ENCODE data around the gene ENOX1.

ENOX1 gene

GRCh38 chr13:43339145-43339804 is 447.5 kb downstream of the ENOX1 start:
- Histone ChIP-seq H4K20me1 (ENCODE audit: insufficient read depth, low read length) (no peaks in the 10 kb centered on the region), H3K9me3 (ENCODE audit: insufficient read depth, low read length) (no peaks in the 10 kb centered on the region), H2AFZ (ENCODE audit: low read depth, low read length) (no peak overlapping the region), H3K4me1 (ENCODE audit: low read length) (no peaks in the 10 kb centered on the region), H3K4me2 (ENCODE audit: low read length) (no peak overlapping the region), H3K79me2 (ENCODE audit: low read length) (no peaks in the 10 kb centered on the region), H3K36me3 (replicated peaks; ENCODE audit: low read depth, low read length) (no peaks in the 10 kb centered on the region), H3K27ac (ENCODE audit: low read length) (no peak overlapping the region), H3K9ac (ENCODE audit: low read length) (no peak overlapping the region), H3K27me3 (ENCODE audit: low read depth, low read length) (peaks cover 16% of the 10 kb centered on the region; the same call in 1 of the 2 replicates), H3K4me3 (ENCODE audit: low read length) (no peak overlapping the region)
- TF ChIP-seq EZH2phosphoT487 (IDR thresholded peaks at IDR 0.05; ENCODE audit: low read depth) (no peak), CTCF (IDR thresholded peaks at IDR 0.05; ENCODE audit: low read depth, low read length) (no peak)

GRCh38 chr13:43335764-43336163 is 451.0 kb downstream of the ENOX1 start:
- Histone ChIP-seq H3K79me2 (ENCODE audit: low read length) (no peaks in the 10 kb centered on the region), H3K4me1 (ENCODE audit: low read length) (no peaks in the 10 kb centered on the region), H3K27me3 (ENCODE audit: low read depth, low read length) (peaks cover 16% of the 10 kb centered on the region; the same call in 1 of the 2 replicates), H3K9me3 (ENCODE audit: insufficient read depth, low read length) (no peaks in the 10 kb centered on the region), H3K9ac (ENCODE audit: low read length) (no peak overlapping the region), H3K4me2 (ENCODE audit: low read length) (no peak overlapping the region), H4K20me1 (ENCODE audit: insufficient read depth, low read length) (no peaks in the 10 kb centered on the region), H3K36me3 (replicated peaks; ENCODE audit: low read depth, low read length) (no peaks in the 10 kb centered on the region), H3K4me3 (ENCODE audit: low read length) (no peak overlapping the region), H3K27ac (ENCODE audit: low read length) (no peak overlapping the region), H2AFZ (ENCODE audit: low read depth, low read length) (no peak overlapping the region)
- TF ChIP-seq EZH2phosphoT487 (IDR thresholded peaks at IDR 0.05; ENCODE audit: low read depth) = no peak
- TF ChIP-seq CTCF (IDR thresholded peaks at IDR 0.05; ENCODE audit: low read depth, low read length) = no peak

- H3K9me3 ChIP-seq (ENCODE audit: insufficient read depth, low read length) = no peaks in the 10 kb centered on the region
- H3K27ac ChIP-seq (ENCODE audit: low read length) = no peak overlapping the region
- no peak overlapping the region for H3K9ac ChIP-seq (ENCODE audit: low read length)
- no peak overlapping the region for H2AFZ ChIP-seq (ENCODE audit: low read depth, low read length)
- H3K4me3 ChIP-seq (ENCODE audit: low read length) = no peak overlapping the region
- no peak overlapping the region for H3K4me2 ChIP-seq (ENCODE audit: low read length)
- no peaks in the 10 kb centered on the region for H4K20me1 ChIP-seq (ENCODE audit: insufficient read depth, low read length)
- no peaks in the 10 kb centered on the region for H3K36me3 ChIP-seq (replicated peaks; ENCODE audit: low read depth, low read length)
- H3K79me2 ChIP-seq (ENCODE audit: low read length) = no peaks in the 10 kb centered on the region
- TF ChIP-seq CTCF (IDR thresholded peaks at IDR 0.05; ENCODE audit: low read depth, low read length) = no peak
- no peak for TF ChIP-seq EZH2phosphoT487 (IDR thresholded peaks at IDR 0.05; ENCODE audit: low read depth)
- H3K4me1 ChIP-seq (ENCODE audit: low read length) = peaks cover 7% of the 10 kb centered on the region
- peaks cover 16% of the 10 kb centered on the region; the same call in 1 of the 2 replicates for H3K27me3 ChIP-seq (ENCODE audit: low read depth, low read length)
Measured at GRCh38 chr13:43333176-43333575, 453.6 kb downstream of the ENOX1 start.

- Histone ChIP-seq H3K9me3 (ENCODE audit: insufficient read depth, low read length) (no peaks in the 10 kb centered on the region), H3K36me3 (replicated peaks; ENCODE audit: low read depth, low read length) (no peaks in the 10 kb centered on the region), H2AFZ (ENCODE audit: low read depth, low read length) (no peak overlapping the region), H3K27me3 (ENCODE audit: low read depth, low read length) (peaks cover 10% of the 10 kb centered on the region; the same call in 1 of the 2 replicates), H3K4me2 (ENCODE audit: low read length) (no peak overlapping the region), H3K4me1 (ENCODE audit: low read length) (peaks cover 9% of the 10 kb centered on the region), H3K79me2 (ENCODE audit: low read length) (no peaks in the 10 kb centered on the region), H4K20me1 (ENCODE audit: insufficient read depth, low read length) (no peaks in the 10 kb centered on the region), H3K27ac (ENCODE audit: low read length) (no peak overlapping the region), H3K9ac (ENCODE audit: low read length) (no peak overlapping the region), H3K4me3 (ENCODE audit: low read length) (no peak overlapping the region)
- TF ChIP-seq CTCF (IDR thresholded peaks at IDR 0.05; ENCODE audit: low read depth, low read length) = no peak
- TF ChIP-seq EZH2phosphoT487 (IDR thresholded peaks at IDR 0.05; ENCODE audit: low read depth) = no peak
Measured at GRCh38 chr13:43331672-43332071, 455.1 kb downstream of the ENOX1 start.
